H1 (cell line): ENCODE results near the gene RPL19. TPM values are rescaled to one million over a fixed set of nuclear protein-coding genes. Genes with fewer than 3 reads are reported as not detected.

Source experiments
- CTCF ChIA-PET: fragments of 300-600 bp; sonication (Branson Sonifier 250); formaldehyde crosslinking; loops from one replicate; lab custom pipeline; 2021; ENCODE audit not compliant: partially characterized antibody; lab: Charles Lee
- POLR2A ChIA-PET: fragments of 300-600 bp; sonication (Branson Sonifier 250); formaldehyde crosslinking; loops from one replicate; lab custom pipeline; 2021; ENCODE audit warnings: inconsistent platforms; ENCODE audit not compliant: partially characterized antibody; lab: Charles Lee
- DNase-seq, 2 experiments: peaks; one replicate each; pipeline versions ENCODE4 v3.0.0 to v3.0.0-alpha.2; 2010 to 2022; ENCODE audit warnings: low spot score in 2 of 2, low read depth in 1 of 2, mixed read lengths in 1 of 2
- FAIRE-seq: peaks from 2 replicates; lab custom pipeline; 2011; peaks lifted over from hg19 to GRCh38; lab: Jason Lieb, UNC
- H2AFZ ChIP-seq: 2 replicates; pipeline ENCODE4 v1.8.1; 2012; ENCODE audit warnings: low read length, inconsistent platforms
- H2AK5ac ChIP-seq: 2 replicates; pipeline ENCODE4 v1.6.1; 2013; ENCODE audit warnings: low read depth, low read length
- H2BK120ac ChIP-seq: replicated peaks from 2 replicates; pipeline ENCODE3; 2013; ENCODE audit warnings: low read depth, low read length, inconsistent platforms
- H2BK12ac ChIP-seq: 2 replicates; pipeline ENCODE4 v1.6.1; 2013; ENCODE audit warnings: low read depth, low read length
- H2BK15ac ChIP-seq: 2 replicates; pipeline ENCODE4 v1.6.1; 2013; ENCODE audit warnings: low read length
- H2BK20ac ChIP-seq: 2 replicates; pipeline ENCODE4 v1.6.1; 2013; ENCODE audit warnings: low read length
- H2BK5ac ChIP-seq: 2 replicates; pipeline ENCODE4 v1.6.1; 2013; ENCODE audit warnings: low read depth, low read length
- H3K14ac ChIP-seq: 2 replicates; pipeline ENCODE4 v1.6.1; 2013; ENCODE audit warnings: inconsistent platforms; ENCODE audit not compliant: insufficient read length
- H3K18ac ChIP-seq: 2 replicates; pipeline ENCODE4 v1.6.1; 2013; ENCODE audit warnings: low read length; ENCODE audit errors: extremely low read depth
- H3K23ac ChIP-seq: 2 replicates; pipeline ENCODE4 v1.6.1; 2013; ENCODE audit warnings: inconsistent platforms; ENCODE audit not compliant: insufficient read length
- H3K23me2 ChIP-seq: 2 replicates; pipeline ENCODE4 v1.6.1; 2013; ENCODE audit warnings: low read depth, low read length
- H3K27ac ChIP-seq: 2 replicates; pipeline ENCODE4 v1.6.1; 2011; ENCODE audit warnings: low read depth, low read length, inconsistent platforms
- H3K27me3 ChIP-seq, 4 experiments: replicated peaks in 1 of 4; 1 replicate in 1 of 4; 2 replicates in 3 of 4; pipeline versions ENCODE4 v1.6.1 to v1.8.1; 2011 to 2013; ENCODE audit warnings: low read length in 3 of 4, mild to moderate bottlenecking in 3 of 4, inconsistent platforms in 2 of 4, mixed read lengths in 2 of 4, moderate library complexity in 1 of 4; ENCODE audit not compliant: control insufficient read depth in 3 of 4, insufficient read depth in 3 of 4; ENCODE audit errors: extremely low read depth in 1 of 4
- H3K36me3 ChIP-seq, 4 experiments: 2 replicates each; pipeline versions ENCODE4 v1.6.1 to v1.8.1; 2011 to 2013; ENCODE audit warnings: mild to moderate bottlenecking in 4 of 4, low read length in 3 of 4, moderate library complexity in 2 of 4, control low read depth in 1 of 4, inconsistent platforms in 1 of 4; ENCODE audit not compliant: insufficient read depth in 4 of 4, control insufficient read depth in 2 of 4
- H3K4ac ChIP-seq: replicated peaks from 2 replicates; pipeline ENCODE3; 2013; ENCODE audit warnings: low read length, low read depth, mixed read lengths, inconsistent platforms; ENCODE audit not compliant: insufficient read length
- H3K4me1 ChIP-seq, 4 experiments: replicated peaks in 1 of 4; 1 replicate in 1 of 4; 2 replicates in 3 of 4; pipeline versions ENCODE4 v1.6.1 to v1.8.1; 2011 to 2013; ENCODE audit warnings: low read length in 3 of 4, inconsistent platforms in 2 of 4, mixed read lengths in 1 of 4; ENCODE audit not compliant: insufficient read depth in 4 of 4, control insufficient read depth in 3 of 4
- H3K4me2 ChIP-seq, 2 experiments: 2 replicates each; pipeline versions ENCODE4 v1.6.1 to v1.8.1; 2011 to 2013; ENCODE audit warnings: low read depth in 2 of 2, low read length in 2 of 2, control low read depth in 1 of 2, inconsistent platforms in 1 of 2, mild to moderate bottlenecking in 1 of 2; ENCODE audit not compliant: insufficient read depth in 1 of 2
- H3K4me3 ChIP-seq, 4 experiments: fragments of 200-600, 300-600 bp in 1 of 4; sonication (generic), shearing (Covaris generic), sonication (Bioruptor Twin) in 1 of 4; 2 replicates each; pipeline versions ENCODE4 v1.5.1 to v1.8.1; 2011 to 2016; ENCODE audit warnings: low read length in 4 of 4, low read depth in 3 of 4, control low read depth in 2 of 4, inconsistent platforms in 2 of 4, mild to moderate bottlenecking in 2 of 4, mixed read lengths in 1 of 4, moderate library complexity in 1 of 4; ENCODE audit not compliant: insufficient read depth in 2 of 4; ENCODE audit errors: extremely low read depth in 1 of 4
- H3K56ac ChIP-seq: replicated peaks from 2 replicates; pipeline ENCODE3; 2013; ENCODE audit warnings: low read depth, mild to moderate bottlenecking, mixed read lengths, low read length, inconsistent platforms; ENCODE audit not compliant: insufficient read length
- H3K79me1 ChIP-seq: 2 replicates; pipeline ENCODE4 v1.6.1; 2013; ENCODE audit warnings: low read depth, low read length, control low read depth
- H3K79me2 ChIP-seq, 2 experiments: 2 replicates each; pipeline versions ENCODE4 v1.6.1 to v1.8.1; 2012 to 2013; ENCODE audit warnings: low read length in 2 of 2, mild to moderate bottlenecking in 2 of 2, inconsistent platforms in 1 of 2; ENCODE audit not compliant: insufficient read depth in 2 of 2, control insufficient read depth in 1 of 2
- H3K9ac ChIP-seq, 4 experiments: replicated peaks in 1 of 4; 1 replicate in 1 of 4; 2 replicates in 3 of 4; pipeline versions ENCODE4 v1.6.1 to v1.8.1; 2011 to 2013; ENCODE audit warnings: low read depth in 3 of 4, low read length in 3 of 4, control low read depth in 2 of 4, mild to moderate bottlenecking in 2 of 4, moderate library complexity in 2 of 4, inconsistent platforms in 1 of 4; ENCODE audit errors: extremely low read depth in 1 of 4
- H3K9me3 ChIP-seq, 2 experiments: 2 replicates each; pipeline versions ENCODE4 v1.6.1 to v1.8.1; 2012 to 2013; ENCODE audit warnings: mild to moderate bottlenecking in 2 of 2, moderate library complexity in 2 of 2, control low read depth in 1 of 2, inconsistent platforms in 1 of 2, low read depth in 1 of 2, low read length in 1 of 2, mixed read lengths in 1 of 2; ENCODE audit not compliant: insufficient read depth in 2 of 2
- H4K20me1 ChIP-seq, 2 experiments: replicated peaks in 1 of 2; 2 replicates each; pipeline versions ENCODE3 to v1.8.1; 2011 to 2013; ENCODE audit warnings: inconsistent platforms in 2 of 2, low read length in 2 of 2, mild to moderate bottlenecking in 1 of 2; ENCODE audit not compliant: insufficient read depth in 2 of 2, control insufficient read depth in 1 of 2
- H4K5ac ChIP-seq: 2 replicates; pipeline ENCODE4 v1.6.1; 2013; ENCODE audit warnings: low read length, low read depth, mixed read lengths, inconsistent platforms; ENCODE audit not compliant: insufficient read length
- H4K8ac ChIP-seq: 2 replicates; pipeline ENCODE4 v1.8.0; 2013; ENCODE audit warnings: mild to moderate bottlenecking, moderate library complexity, low read length, inconsistent platforms; ENCODE audit not compliant: insufficient read depth; ENCODE audit errors: extremely low read depth
- H4K91ac ChIP-seq: replicated peaks from 2 replicates; pipeline ENCODE3; 2013; ENCODE audit warnings: low read length, mixed read lengths, inconsistent platforms; ENCODE audit not compliant: insufficient read length
- EP300 ChIP-seq, 2 experiments: IDR thresholded peaks; 1 replicate in 1 of 2; 2 replicates in 1 of 2; pipeline ENCODE4 v1.6.1; 2011 to 2012; ENCODE audit warnings: low read depth in 2 of 2, low read length in 2 of 2, mild to moderate bottlenecking in 2 of 2, borderline replicate concordance in 1 of 2, inconsistent platforms in 1 of 2, moderate library complexity in 1 of 2
- HDAC2 ChIP-seq, 2 experiments: fragments of 300-600 bp in 1 of 2; sonication (generic) in 1 of 2; IDR thresholded peaks; 2 replicates each; pipeline ENCODE4 v1.6.1; 2011 to 2012; ENCODE audit warnings: low read depth in 2 of 2, low read length in 2 of 2, mild to moderate bottlenecking in 2 of 2, moderate library complexity in 2 of 2, borderline replicate concordance in 1 of 2, inconsistent platforms in 1 of 2
- RNF2 ChIP-seq: fragments of 200-900, 300-1000 bp; sonication (generic); IDR thresholded peaks from 2 replicates; pipeline ENCODE4 v1.7.1; 2016; ENCODE audit warnings: borderline replicate concordance, low read depth, mild to moderate bottlenecking, antibody characterized with exemption, low read length; ENCODE audit not compliant: poor library complexity, severe bottlenecking; ENCODE audit errors: missing control alignments
- SP2 ChIP-seq: IDR thresholded peaks from 2 replicates; pipeline ENCODE4 v1.6.1; 2012; ENCODE audit warnings: mild to moderate bottlenecking, low read length, inconsistent platforms
- SP4 ChIP-seq: IDR thresholded peaks from 2 replicates; pipeline ENCODE4 v1.6.1; 2012; ENCODE audit warnings: low read length, inconsistent platforms
- ZNF274 ChIP-seq: IDR thresholded peaks from 2 replicates; pipeline ENCODE4 v1.7.0; 2012; ENCODE audit warnings: low read length, borderline replicate concordance; ENCODE audit errors: extremely low read depth
- WGBS, 2 experiments: shearing (Covaris generic) in 1 of 2; methylation state at CpG; one replicate each; pipeline versions ENCODE4 v1.1.6 to v1.1.7; 2013 to 2015; ENCODE audit warnings: low lambda C conversion rate in 2 of 2, mixed read lengths in 2 of 2, inconsistent platforms in 1 of 2, low coverage in 1 of 2, missing lambda C conversion rate in 1 of 2; ENCODE audit not compliant: insufficient replicate concordance in 2 of 2, insufficient coverage in 1 of 2, insufficient read length in 1 of 2; ENCODE audit errors: extremely low coverage in 1 of 2, missing lambda C conversion rate in 1 of 2; 5-methylcytosine and 5-hydroxymethylcytosine counted together
- polyA plus RNA-seq, 7 experiments: library from polyadenylated mRNA; depleted of rRNA in 3 of 7; stranded (reverse) in 5 of 7; unstranded in 2 of 7; fragments of >200 nt in 5 of 7; fragments of 200-250 nt in 2 of 7; gene quantifications; 1 replicate in 5 of 7; 2 replicates in 1 of 7; 4 replicates in 1 of 7; pipeline versions ENCODE4 v1.2.1 to v1.2.3, GENCODE V29; 2011 to 2013; ENCODE audit warnings: missing spikeins in 2 of 7, mixed read lengths in 2 of 7
- total RNA-seq: library from RNA; stranded (reverse); fragmentation: NEBNext Ultra II Directional; extraction: Animal tissue kit (Norgen Biotek cat#: 25700); gene quantifications from 2 replicates; pipeline ENCODE4 v1.2.1, GENCODE V29; 2021
- TF ChIP-seq, protein P1 (sequence below): IDR thresholded peaks from 2 replicates; pipeline ENCODE4 v1.6.1; 2012; ENCODE audit warnings: low read length, inconsistent platforms

Gene RPL19
- total and polyA plus RNA-seq, 2 of the 8 experiments (the other 6 are each of a cell fraction or from before 2014, with no cell fraction given), result 2,108 to 2,182 TPM

DNA sequence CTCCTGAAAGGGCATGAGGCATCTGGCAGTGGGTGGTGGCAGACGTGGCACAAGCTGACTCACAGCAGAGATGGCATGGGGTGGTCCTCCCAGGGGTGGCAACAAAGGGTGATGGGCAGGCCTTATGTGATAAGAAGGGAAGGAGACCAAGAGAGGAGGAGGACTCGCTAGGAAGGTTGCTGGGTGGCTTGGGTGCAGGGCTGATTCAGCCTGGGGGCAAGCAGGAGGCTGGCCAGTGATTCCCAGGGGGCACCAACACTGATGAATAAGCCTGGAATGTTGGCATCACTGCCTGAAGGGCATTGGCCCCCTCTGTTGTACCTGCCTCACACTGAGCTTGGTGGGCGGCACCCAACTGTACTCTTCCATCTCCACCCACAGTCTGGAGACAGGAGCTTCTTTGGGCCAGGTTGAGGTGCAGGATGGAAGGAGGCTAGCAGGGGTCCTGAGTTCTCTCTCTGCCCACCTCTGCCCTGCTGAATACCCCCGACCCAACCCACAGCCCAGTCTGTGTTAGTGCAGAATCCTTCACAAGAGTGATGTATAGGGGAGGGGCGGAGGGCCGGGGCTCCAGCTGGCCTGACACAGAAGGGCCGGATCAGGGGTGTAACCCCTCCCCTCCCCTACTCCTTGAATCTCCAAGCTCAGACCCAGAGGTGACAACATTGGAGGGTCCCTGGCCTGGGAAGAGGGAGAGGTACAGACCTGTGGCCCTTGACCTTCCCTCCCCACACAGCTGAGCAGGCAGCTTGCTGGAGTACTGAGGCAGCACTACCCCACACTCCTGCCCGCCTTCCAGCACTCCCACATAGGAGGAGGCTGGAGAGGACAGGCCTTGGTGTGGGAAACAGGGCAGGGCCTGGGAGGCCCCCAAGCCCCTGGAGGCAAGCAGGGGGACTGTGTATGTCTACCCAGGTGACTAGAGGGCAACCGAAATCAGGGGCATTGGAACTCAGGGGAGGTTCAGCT is 23.1 kb downstream of the RPL19 start:
- FAIRE-seq, result no peak
- H3K9me3 ChIP-seq, result no peaks in the 10 kb centered on the region
- CTCF ChIA-PET, result interaction anchor here (0.7 to 24.1 kb wide), 7 partner anchors 10 to 399 kb away, joined by 3 to 982 read pairs (median 5); partner anchors contain the start of gene RPL19
- TF ChIP-seq ZNF274 (no peak), SP4 (no peak), RNF2 (no peak), SP2 (no peak), EP300 (IDR thresholded peaks at IDR 0.05; ENCODE audit: borderline replicate concordance in 1 of 2, low read depth in 2 of 2, low read length in 2 of 2) (no peak), HDAC2 (IDR thresholded peaks at IDR 0.05; ENCODE audit: borderline replicate concordance in 1 of 2, low read depth in 2 of 2, low read length in 2 of 2) (no peak)
- TF ChIP-seq, protein P1, sequence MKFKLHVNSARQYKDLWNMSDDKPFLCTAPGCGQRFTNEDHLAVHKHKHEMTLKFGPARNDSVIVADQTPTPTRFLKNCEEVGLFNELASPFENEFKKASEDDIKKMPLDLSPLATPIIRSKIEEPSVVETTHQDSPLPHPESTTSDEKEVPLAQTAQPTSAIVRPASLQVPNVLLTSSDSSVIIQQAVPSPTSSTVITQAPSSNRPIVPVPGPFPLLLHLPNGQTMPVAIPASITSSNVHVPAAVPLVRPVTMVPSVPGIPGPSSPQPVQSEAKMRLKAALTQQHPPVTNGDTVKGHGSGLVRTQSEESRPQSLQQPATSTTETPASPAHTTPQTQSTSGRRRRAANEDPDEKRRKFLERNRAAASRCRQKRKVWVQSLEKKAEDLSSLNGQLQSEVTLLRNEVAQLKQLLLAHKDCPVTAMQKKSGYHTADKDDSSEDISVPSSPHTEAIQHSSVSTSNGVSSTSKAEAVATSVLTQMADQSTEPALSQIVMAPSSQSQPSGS, result no peak

More for the DNA sequence above, 23.1 kb downstream of the RPL19 start:
- DNase-seq, result no peak
- H3K4me3 ChIP-seq, result no peak overlapping the region
- H3K23ac ChIP-seq, result no peak overlapping the region
- no peaks in the 10 kb centered on the region for H3K79me1 ChIP-seq
- H3K27ac ChIP-seq, result no peak overlapping the region
- peak overlapping the region in 1 of 2 experiments; percentile 72; a peak in 1 of 4 replicates for H3K4me2 ChIP-seq
- no peak overlapping the region for H3K14ac ChIP-seq
- 0 out of 2 replicates have a peak overlapping the region, but pooled peaks have one; percentile 49 for H2BK5ac ChIP-seq
- no peak overlapping the region for H2BK120ac ChIP-seq
- H2BK15ac ChIP-seq, result 0 out of 2 replicates have a peak overlapping the region, but pooled peaks have one; percentile 16
- H4K91ac ChIP-seq, result no peak overlapping the region
- no peaks in the 10 kb centered on the region for H4K20me1 ChIP-seq
- H2BK20ac ChIP-seq, result no peak overlapping the region
- no peak overlapping the region for H4K5ac ChIP-seq
- no peak overlapping the region for H3K9ac ChIP-seq
- no peak overlapping the region for H2BK12ac ChIP-seq
- H3K79me2 ChIP-seq, result no peaks in the 10 kb centered on the region
- peaks cover 8% of the 10 kb centered on the region; the same call in 1 of the 2 replicates for H3K23me2 ChIP-seq
- no peak overlapping the region for H3K56ac ChIP-seq
- no peak overlapping the region for H4K8ac ChIP-seq
- peaks cover 0 to 18% (median 7%) of the 10 kb centered on the region in 4 experiments; a peak in 5 of 7 replicates for H3K4me1 ChIP-seq
- H2AK5ac ChIP-seq, result peak overlapping the region; percentile 75; the same call in 1 of the 2 replicates
- peaks cover 13 to 42% (median 32%) of the 10 kb centered on the region in 4 experiments for H3K27me3 ChIP-seq
- POLR2A ChIA-PET, result interaction anchor here (1.0 to 7.8 kb wide), 7 partner anchors 9 to 46 kb away, joined by 3 to 92 read pairs (median 4); partner anchors contain the start of gene RPL19
- no peak overlapping the region for H2AFZ ChIP-seq
- WGBS, 2 experiments, result 81% methylated on average over 9 of the region's 9 CpGs; no CpG with 5 or more reads in 1 of the 2 experiments
- no peak overlapping the region; the same call in 1 of the 2 replicates for H3K18ac ChIP-seq
- H3K4ac ChIP-seq, result no peak overlapping the region
- no peaks in the 10 kb centered on the region; a peak in 1 of 8 replicates for H3K36me3 ChIP-seq
